ENCODE measurements around the gene ZNF423. TPM values are rescaled to one million over a fixed set of nuclear protein-coding genes. Genes with fewer than 3 reads are reported as not detected.

Gene ZNF423
- total RNA-seq, 1 experiment from 2014 or later: 0.20 TPM

- Histone ChIP-seq H3K4me3 (ENCODE audit: low read depth, low read length) (no peak overlapping the region), H3K9me3 (no peaks in the 10 kb centered on the region), H3K4me1 (no peaks in the 10 kb centered on the region), H3K27me3 (replicated peaks; ENCODE audit: control insufficient read depth, insufficient read depth, low read length) (peaks cover 4% of the 10 kb centered on the region), H3K36me3 (ENCODE audit: control insufficient read depth, insufficient read depth, low read length) (no peaks in the 10 kb centered on the region)
- ChIA-PET POLR2A (no interaction called here), CTCF (no interaction called here)
- BruUV-seq (replicated peaks): no TSS peak
- TF ChIP-seq, protein P1, sequence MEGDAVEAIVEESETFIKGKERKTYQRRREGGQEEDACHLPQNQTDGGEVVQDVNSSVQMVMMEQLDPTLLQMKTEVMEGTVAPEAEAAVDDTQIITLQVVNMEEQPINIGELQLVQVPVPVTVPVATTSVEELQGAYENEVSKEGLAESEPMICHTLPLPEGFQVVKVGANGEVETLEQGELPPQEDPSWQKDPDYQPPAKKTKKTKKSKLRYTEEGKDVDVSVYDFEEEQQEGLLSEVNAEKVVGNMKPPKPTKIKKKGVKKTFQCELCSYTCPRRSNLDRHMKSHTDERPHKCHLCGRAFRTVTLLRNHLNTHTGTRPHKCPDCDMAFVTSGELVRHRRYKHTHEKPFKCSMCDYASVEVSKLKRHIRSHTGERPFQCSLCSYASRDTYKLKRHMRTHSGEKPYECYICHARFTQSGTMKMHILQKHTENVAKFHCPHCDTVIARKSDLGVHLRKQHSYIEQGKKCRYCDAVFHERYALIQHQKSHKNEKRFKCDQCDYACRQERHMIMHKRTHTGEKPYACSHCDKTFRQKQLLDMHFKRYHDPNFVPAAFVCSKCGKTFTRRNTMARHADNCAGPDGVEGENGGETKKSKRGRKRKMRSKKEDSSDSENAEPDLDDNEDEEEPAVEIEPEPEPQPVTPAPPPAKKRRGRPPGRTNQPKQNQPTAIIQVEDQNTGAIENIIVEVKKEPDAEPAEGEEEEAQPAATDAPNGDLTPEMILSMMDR (IDR thresholded peaks at IDR 0.05; ENCODE audit: insufficient read depth in 1 of 2, low read depth in 1 of 2, low read length in 1 of 2, severe bottlenecking in 1 of 2, unreplicated experiment in 1 of 2): no peak
- H3K27me3 Mint-ChIP-seq (ENCODE audit: insufficient read depth, unreplicated experiment): peaks cover 48% of the 10 kb centered on the region
- H3K4me1 Mint-ChIP-seq (ENCODE audit: low read depth, unreplicated experiment): no peaks in the 10 kb centered on the region
- intact Hi-C loops (cut with micrococcal nuclease; ENCODE audit: unreplicated experiment): no loop called here
- H3K36me3 Mint-ChIP-seq (ENCODE audit: insufficient read depth, unreplicated experiment): no peaks in the 10 kb centered on the region
- H3K27ac Mint-ChIP-seq (ENCODE audit: unreplicated experiment): no peak overlapping the region
- no peaks in the 10 kb centered on the region for H3K9me3 Mint-ChIP-seq (ENCODE audit: unreplicated experiment)
- DNase-seq: peak in 1 of 2 experiments; percentile 7
- H3K4me3 Mint-ChIP-seq (ENCODE audit: unreplicated experiment): no peak overlapping the region
Measured at GRCh38 chr16:49599281-49599680, 256.6 kb downstream of the ZNF423 start.

DNA sequence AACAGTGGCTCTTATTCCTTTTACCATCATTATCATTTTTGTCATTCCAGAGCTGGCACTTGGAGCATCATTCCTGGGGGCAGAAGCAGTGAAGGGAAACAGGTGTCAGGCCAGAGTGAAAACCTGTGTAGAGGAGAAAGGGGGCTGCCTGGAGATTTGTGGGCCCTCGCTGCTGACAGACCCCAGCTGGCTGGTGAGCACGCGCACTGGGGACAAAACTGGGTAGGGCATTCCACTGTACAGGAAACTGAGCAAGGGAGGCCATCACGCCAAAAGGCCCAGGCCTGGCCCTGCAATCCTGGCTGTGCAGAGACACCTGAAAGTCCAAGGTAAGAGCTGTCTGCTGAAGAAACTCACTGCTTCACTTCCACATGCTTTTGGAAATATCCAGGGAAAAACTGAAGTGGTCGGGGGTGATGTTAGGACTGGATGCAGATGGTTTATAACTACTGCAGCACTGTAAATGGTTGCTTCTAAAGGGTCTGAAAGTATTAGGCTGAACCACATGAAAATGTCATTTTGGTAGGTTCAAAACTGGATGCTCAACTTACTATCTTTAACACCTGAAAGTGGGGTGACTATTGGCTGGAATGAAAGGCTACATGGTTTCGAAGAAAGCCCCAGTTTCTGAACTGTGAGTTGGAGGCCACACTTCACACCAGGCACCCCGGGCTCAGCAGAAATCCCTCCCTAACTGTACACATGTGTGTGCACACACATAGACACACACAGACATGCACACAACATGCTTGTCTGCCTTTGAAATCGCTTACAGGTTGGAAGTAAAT, 257.3 kb downstream of the ZNF423 start:
- no peaks in the 10 kb centered on the region for H3K9me3 ChIP-seq
- Mint-ChIP-seq H3K27me3 (ENCODE audit: insufficient read depth, unreplicated experiment) (peaks cover 46% of the 10 kb centered on the region), H3K4me1 (ENCODE audit: low read depth, unreplicated experiment) (no peaks in the 10 kb centered on the region), H3K27ac (ENCODE audit: unreplicated experiment) (no peak overlapping the region), H3K4me3 (ENCODE audit: unreplicated experiment) (no peak overlapping the region), H3K9me3 (ENCODE audit: unreplicated experiment) (no peaks in the 10 kb centered on the region), H3K36me3 (ENCODE audit: insufficient read depth, unreplicated experiment) (no peaks in the 10 kb centered on the region)
- no TSS peak for BruUV-seq (replicated peaks)
- H3K36me3 ChIP-seq (ENCODE audit: control insufficient read depth, insufficient read depth, low read length): no peaks in the 10 kb centered on the region
- intact Hi-C loops (cut with micrococcal nuclease; ENCODE audit: unreplicated experiment): no loop called here
- TF ChIP-seq, protein P1 (IDR thresholded peaks at IDR 0.05; ENCODE audit: insufficient read depth in 1 of 2, low read depth in 1 of 2, low read length in 1 of 2, severe bottlenecking in 1 of 2, unreplicated experiment in 1 of 2): no peak
- ChIA-PET POLR2A (no interaction called here), CTCF (no interaction called here)
- H3K27me3 ChIP-seq (replicated peaks; ENCODE audit: control insufficient read depth, insufficient read depth, low read length): peaks cover 4% of the 10 kb centered on the region
- no peak overlapping the region for H3K4me3 ChIP-seq (ENCODE audit: low read depth, low read length)
- no peaks in the 10 kb centered on the region for H3K4me1 ChIP-seq
- peak in 1 of 2 experiments; percentile 14 for DNase-seq

- Mint-ChIP-seq H3K27ac (ENCODE audit: unreplicated experiment) (no peak overlapping the region), H3K4me1 (ENCODE audit: low read depth, unreplicated experiment) (no peaks in the 10 kb centered on the region), H3K36me3 (ENCODE audit: insufficient read depth, unreplicated experiment) (no peaks in the 10 kb centered on the region), H3K4me3 (ENCODE audit: unreplicated experiment) (no peak overlapping the region), H3K9me3 (ENCODE audit: unreplicated experiment) (no peaks in the 10 kb centered on the region), H3K27me3 (ENCODE audit: insufficient read depth, unreplicated experiment) (peaks cover 50% of the 10 kb centered on the region)
- no TSS peak for BruUV-seq (replicated peaks)
- Histone ChIP-seq H3K4me3 (ENCODE audit: low read depth, low read length) (no peak overlapping the region), H3K27me3 (replicated peaks; ENCODE audit: control insufficient read depth, insufficient read depth, low read length) (peaks cover 4% of the 10 kb centered on the region), H3K9me3 (no peaks in the 10 kb centered on the region), H3K4me1 (no peaks in the 10 kb centered on the region), H3K36me3 (ENCODE audit: control insufficient read depth, insufficient read depth, low read length) (no peaks in the 10 kb centered on the region)
- ChIA-PET CTCF (no interaction called here), POLR2A (no interaction called here)
- TF ChIP-seq, protein P1 (IDR thresholded peaks at IDR 0.05; ENCODE audit: insufficient read depth in 1 of 2, low read depth in 1 of 2, low read length in 1 of 2, severe bottlenecking in 1 of 2, unreplicated experiment in 1 of 2): no peak
- intact Hi-C loops (cut with micrococcal nuclease; ENCODE audit: unreplicated experiment): no loop called here
- no peak for DNase-seq
Measured at GRCh38 chr16:49597796-49598195, 258.1 kb downstream of the ZNF423 start.
